HAP-1 (cell line): ENCODE results near the gene TARBP2.

Experiments used
- DNase-seq, 2 experiments: peaks; one replicate each; pipeline ENCODE4 v3.0.0-alpha.2; 2016 to 2020; ENCODE audit warnings: low spot score in 2 of 2
- H3K27me3 ChIP-seq: fragments of 250-450 bp; sonication (Bioruptor Pico); 2 replicates; pipeline ENCODE4 v1.5.1; 2020; ENCODE audit warnings: low read depth, mild to moderate bottlenecking, moderate library complexity
- H3K36me3 ChIP-seq: fragments of 250-450 bp; sonication (Bioruptor Pico); replicated peaks from 2 replicates; pipeline ENCODE4 v1.5.1; 2020; ENCODE audit warnings: mild to moderate bottlenecking
- H3K4me1 ChIP-seq: fragments of 250-450 bp; sonication (Bioruptor Pico); 2 replicates; pipeline ENCODE4 v1.5.1; 2020; ENCODE audit warnings: mild to moderate bottlenecking
- H3K4me3 ChIP-seq: fragments of 250-450 bp; sonication (Bioruptor Pico); 2 replicates; pipeline ENCODE4 v1.5.1; 2020; ENCODE audit warnings: mild to moderate bottlenecking, moderate library complexity
- H3K9me3 ChIP-seq: fragments of 250-450 bp; sonication (Bioruptor Pico); 2 replicates; pipeline ENCODE4 v1.5.1; 2020; ENCODE audit warnings: mild to moderate bottlenecking, moderate library complexity
- in situ Hi-C: fragments of 300-500 bp; cut with MboI; formaldehyde crosslinking; loops from 3 replicates; pipeline ENCODE4 v1.14.3; 2020; ENCODE audit warnings: low sequenced_read_pairs, inconsistent platforms, mixed read lengths

Gene TARBP2

DNA sequence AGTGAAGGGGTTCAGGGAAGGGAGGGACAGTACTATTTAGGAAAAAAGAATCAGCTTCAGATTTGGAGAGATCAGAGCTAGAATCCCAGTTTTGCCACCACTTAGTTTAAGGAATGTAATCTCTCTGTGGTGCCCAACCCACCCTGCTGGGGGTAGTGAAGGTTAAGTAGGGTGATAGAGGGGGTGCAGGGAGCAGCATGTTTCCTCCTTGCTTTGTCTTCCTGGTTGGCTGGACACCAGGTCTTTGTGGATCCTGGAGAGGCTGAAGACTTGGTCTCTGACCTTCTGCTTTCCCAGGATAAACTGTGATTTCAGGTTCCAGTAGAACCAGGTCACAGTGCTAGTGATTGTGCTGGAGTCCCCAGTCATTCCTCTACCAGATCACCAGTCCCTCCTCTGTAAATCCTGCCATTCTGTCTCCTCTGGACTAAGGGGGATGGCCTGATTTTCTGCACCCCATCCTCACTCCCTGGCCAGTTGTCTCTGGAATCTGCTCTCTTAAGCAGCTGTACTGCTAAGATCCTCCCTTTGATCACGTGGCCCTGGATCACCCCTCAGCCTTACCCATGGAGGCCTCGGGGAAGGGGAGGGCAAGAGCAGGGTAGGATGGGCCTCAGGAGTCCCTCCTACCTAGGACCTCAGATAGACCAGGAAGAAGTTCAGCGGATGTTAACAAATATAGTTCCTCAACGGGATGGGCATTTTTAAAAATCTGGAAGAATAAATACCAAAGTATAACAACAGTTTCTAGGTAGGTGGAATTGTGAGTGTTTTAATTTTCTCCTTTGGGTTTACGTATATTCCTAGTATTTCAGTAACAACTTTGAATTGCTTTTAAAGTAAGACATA lies 5.0 kb upstream of the TARBP2 start:
- DNase-seq: peak in 1 of 2 experiments; percentile 64
- in situ Hi-C loops: no loop called here
- H3K9me3 ChIP-seq: no peaks in the 10 kb centered on the region
- peaks cover 17% of the 10 kb centered on the region for H3K4me1 ChIP-seq
- H3K36me3 ChIP-seq: no peaks in the 10 kb centered on the region
- H3K4me3 ChIP-seq: no peak overlapping the region
- H3K27me3 ChIP-seq: no peaks in the 10 kb centered on the region

DNA sequence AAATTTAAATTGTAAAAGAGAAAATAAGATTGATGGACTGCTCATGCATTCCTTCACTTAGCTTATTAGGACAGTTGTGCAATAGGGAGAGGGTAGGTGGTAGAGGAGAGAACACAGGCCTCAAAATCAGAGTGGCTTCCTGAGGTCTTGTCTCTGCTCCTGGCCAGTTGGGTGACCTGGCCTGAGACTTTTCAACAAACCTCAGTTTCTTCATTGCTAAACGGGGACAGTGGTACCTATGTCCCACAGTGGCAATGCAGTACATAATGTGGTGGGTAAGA lies 4.4 kb upstream of the TARBP2 start:
- Histone ChIP-seq H3K4me1 (peaks cover 20% of the 10 kb centered on the region), H3K4me3 (no peak overlapping the region), H3K9me3 (no peaks in the 10 kb centered on the region), H3K27me3 (no peaks in the 10 kb centered on the region), H3K36me3 (no peaks in the 10 kb centered on the region)
- no peak for DNase-seq
- in situ Hi-C loops: no loop called here

DNA sequence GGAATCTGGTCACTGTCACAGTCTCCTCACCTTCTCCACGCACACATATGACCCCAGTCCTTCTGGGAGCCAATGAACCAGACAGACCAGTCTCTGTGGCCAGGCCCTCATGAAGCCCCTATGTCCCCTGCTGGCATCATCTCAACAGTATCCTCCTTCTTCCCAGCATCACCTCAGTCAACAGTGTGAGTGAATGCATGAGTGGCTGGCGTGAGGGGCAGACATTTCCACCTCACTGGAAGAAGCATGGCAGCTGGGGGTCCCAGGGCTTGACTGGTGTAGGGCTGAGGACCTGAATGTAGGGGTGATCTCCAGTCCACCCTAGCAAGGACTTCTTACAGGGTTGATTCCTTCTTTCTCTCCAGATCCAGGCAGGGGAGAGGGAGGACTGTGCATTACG lies 3.6 kb upstream of the TARBP2 start:
- Histone ChIP-seq H3K4me1 (peaks cover 23% of the 10 kb centered on the region), H3K27me3 (no peaks in the 10 kb centered on the region), H3K36me3 (no peaks in the 10 kb centered on the region), H3K4me3 (no peak overlapping the region), H3K9me3 (no peaks in the 10 kb centered on the region)
- in situ Hi-C loops: no loop called here
- no peak for DNase-seq

DNA sequence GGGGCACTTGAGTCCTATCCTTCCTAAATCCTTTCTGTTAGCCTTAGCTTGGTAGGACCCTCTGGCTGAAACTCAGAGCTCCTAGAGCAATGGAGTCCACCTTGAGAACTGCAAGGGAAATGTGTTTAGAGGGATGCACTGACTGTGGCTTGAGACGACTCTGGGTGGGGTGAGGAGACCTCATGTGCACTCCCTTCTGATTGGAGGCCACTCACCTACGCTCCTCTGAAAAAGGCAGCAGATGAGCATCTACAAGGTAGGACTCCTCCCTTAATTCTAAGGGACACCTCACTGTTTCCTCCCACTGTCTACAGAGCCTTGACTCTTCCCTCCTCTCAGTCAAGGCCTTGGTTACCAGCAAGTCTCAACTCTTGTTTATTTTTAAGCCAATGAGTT lies 2.9 kb upstream of the TARBP2 start:
- Histone ChIP-seq H3K9me3 (no peaks in the 10 kb centered on the region), H3K4me1 (peaks cover 22% of the 10 kb centered on the region), H3K27me3 (no peaks in the 10 kb centered on the region), H3K4me3 (no peak overlapping the region), H3K36me3 (no peaks in the 10 kb centered on the region)
- no peak for DNase-seq
- in situ Hi-C loops: no loop called here

DNA sequence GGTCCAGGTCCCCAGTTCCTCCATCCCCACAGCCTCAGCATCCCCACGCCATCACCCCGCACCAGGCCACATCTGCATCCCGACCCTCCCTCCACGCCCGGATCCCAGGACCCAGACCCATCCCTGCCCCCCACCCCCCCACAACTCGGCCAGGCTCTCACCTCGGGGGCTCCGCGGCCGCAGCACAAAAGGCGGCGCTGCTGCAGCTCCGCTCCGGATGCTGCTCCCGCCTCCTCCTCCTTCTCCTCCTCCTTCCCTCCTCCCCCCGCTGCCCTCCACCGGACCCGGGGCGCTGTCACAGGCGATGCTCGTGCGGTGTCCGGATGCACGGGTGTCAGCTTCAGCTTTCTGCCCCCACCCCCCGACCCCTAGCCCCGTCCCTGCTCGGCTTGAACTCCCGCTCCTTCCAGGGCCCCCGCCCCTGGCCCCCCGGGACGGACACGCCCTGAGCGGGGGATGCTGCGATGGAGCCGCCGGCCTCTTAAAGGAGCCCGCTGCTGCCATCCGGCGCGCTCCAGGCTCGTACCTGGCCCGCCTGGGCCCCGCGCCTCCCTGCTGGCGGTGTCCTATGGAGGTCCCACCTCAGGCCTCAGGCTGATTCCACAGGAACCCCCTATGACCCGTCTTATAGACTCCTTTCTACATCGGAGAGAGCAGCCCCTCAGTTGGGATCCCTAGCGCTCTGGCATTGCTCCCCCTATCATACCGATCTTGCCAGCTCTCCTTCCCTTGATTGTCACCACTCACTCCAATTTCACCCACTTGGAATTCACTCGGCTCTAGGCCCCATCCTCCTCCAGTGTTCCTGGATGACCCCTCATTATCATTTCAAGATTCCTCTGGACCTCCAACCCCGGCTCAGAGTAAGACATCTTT lies 1.6 kb upstream of the TARBP2 start, which contains the start of gene MAP3K12:
TSS of gene MAP3K12 (minus strand) at position 193 of the 876 bp plus-strand sequence. CDS start 12,067 bp downstream, outside the sequence.
- H3K36me3 ChIP-seq: peaks cover 5% of the 10 kb centered on the region; the same call in 1 of the 2 replicates
- H3K4me1 ChIP-seq: peaks cover 18% of the 10 kb centered on the region
- in situ Hi-C loops: loop anchor here (10.0 kb wide), 1 partner anchor 175 kb away; the partner anchor contains the start of gene AAAS
- H3K27me3 ChIP-seq: no peaks in the 10 kb centered on the region
- DNase-seq: peak; percentile 48 to 77
- peak within 1 kb of the TSS; percentile 66 for H3K4me3 ChIP-seq
- H3K9me3 ChIP-seq: no peaks in the 10 kb centered on the region

DNA sequence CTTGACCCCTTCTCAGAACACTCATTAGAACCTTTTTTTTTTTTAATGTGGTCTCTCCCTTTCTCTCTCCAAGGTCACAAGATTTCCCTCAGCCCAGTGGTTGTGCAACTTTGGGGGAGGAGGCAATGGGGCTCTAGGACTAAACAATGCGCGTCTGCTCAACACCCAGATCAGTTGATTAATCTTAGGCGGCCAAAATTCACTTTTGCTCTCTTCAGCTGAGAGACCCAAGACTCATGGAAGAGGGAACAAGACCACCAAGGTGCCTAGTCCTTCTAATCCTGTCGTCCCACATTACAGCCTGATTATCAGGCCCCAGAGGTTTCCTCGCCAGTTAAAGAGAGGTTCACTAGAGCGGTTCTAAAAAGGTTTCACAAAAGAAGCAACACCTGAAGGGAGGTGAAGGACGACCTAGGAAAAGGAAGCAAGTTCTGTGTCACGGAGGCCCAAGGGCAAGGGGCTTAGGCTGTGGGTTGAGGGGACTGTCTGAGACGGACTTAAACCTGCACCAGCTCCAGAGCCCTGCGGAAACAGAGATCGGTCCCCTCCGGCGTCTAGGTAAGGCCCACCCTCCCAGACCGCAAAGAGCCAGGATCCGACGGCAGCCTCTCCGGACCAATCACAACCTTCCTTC lies 824 bp upstream of the TARBP2 start:
- Histone ChIP-seq H3K4me3 (peak overlapping the region; percentile 66), H3K9me3 (no peaks in the 10 kb centered on the region), H3K36me3 (peaks cover 5% of the 10 kb centered on the region; the same call in 1 of the 2 replicates), H3K4me1 (peaks cover 18% of the 10 kb centered on the region), H3K27me3 (no peaks in the 10 kb centered on the region)
- in situ Hi-C loops: loop anchor here (10.0 kb wide), 1 partner anchor 175 kb away; the partner anchor contains the start of gene AAAS
- no peak for DNase-seq

DNA sequence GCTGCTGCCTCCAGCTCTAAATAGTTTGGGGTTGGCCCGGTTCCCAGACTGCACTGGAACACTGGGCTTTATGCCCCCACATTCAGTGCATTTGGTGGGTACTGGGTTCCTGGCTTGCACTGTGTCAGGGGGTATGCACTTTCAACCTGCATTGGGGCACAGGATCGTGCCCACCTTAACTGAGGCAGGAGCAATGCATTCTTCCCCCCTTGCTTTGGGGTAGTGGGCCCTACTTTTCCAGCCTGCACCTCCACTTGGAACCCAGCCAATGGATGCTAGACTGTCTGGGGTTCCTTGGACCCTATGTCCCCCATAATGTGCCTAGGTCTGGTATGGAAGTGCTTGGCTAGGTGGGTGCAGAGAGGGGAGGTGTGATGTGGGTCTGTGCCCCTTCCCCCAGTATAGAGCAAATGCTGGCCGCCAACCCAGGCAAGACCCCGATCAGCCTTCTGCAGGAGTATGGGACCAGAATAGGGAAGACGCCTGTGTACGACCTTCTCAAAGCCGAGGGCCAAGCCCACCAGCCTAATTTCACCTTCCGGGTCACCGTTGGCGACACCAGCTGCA lies 615 bp downstream of the TARBP2 start:
- Histone ChIP-seq H3K36me3 (peaks cover 13% of the 10 kb centered on the region), H3K4me3 (peak overlapping the region; percentile 66), H3K9me3 (no peaks in the 10 kb centered on the region), H3K4me1 (peaks cover 16% of the 10 kb centered on the region), H3K27me3 (no peaks in the 10 kb centered on the region)
- DNase-seq: no peak
- in situ Hi-C loops: loop anchor here (10.0 kb wide), 1 partner anchor 177 kb away; the partner anchor contains the start of gene AAAS

DNA sequence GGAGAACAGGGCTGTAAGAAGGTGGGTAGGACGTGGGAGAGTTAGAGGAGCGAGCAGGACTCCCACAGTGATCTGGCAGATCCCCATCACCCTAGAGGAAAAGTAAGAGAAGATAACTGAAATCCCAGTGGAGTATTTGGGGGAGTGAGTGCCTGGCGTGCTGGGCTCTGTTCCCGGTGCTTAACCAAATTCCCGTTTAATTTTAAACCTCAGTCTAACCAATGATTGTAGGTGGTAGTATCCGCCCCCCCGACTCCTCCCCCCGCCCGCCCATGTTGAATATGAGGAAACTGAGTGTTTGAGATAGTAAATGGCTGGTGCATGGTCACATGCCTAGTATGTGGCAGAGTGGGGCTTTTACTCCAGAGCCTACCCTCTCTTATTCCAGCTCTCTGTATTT lies 1.2 kb downstream of the TARBP2 start:
- in situ Hi-C loops: loop anchor here (10.0 kb wide), 1 partner anchor 178 kb away; the partner anchor contains the start of gene AAAS

DNA sequence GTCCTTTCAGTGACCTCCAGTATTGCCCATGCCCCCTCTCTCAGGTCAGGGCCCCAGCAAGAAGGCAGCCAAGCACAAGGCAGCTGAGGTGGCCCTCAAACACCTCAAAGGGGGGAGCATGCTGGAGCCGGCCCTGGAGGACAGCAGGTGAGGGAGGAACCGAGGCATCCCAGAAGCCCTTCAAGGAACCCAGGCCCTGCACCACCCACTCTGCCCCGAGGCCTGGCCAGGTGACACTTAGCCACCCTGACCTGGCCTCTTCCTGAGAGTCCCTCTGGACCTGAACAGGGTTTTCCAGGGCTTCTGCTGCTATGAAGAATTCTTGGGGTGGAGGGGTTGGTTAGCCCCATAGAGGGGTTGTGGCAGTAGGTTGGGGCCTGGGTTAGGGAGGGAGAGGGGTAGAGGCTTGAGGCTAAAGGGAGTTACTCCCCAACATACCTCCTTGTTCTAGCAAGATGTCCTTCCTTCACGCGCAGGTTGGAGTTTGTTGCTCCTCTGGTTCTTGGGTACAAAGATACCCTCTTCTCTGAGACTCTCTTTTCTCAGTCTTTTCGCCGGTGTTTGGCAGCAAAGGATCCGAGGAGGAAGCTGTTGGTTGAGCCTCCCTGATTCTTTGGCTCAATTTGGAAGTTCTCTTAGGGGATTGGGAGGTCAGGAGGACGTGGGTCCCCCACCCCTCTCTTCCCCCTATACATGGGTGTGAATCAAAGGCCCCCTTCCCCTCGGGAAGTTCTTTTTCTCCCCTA lies 2.1 kb downstream of the TARBP2 start:
- Histone ChIP-seq H3K4me3 (no peak overlapping the region), H3K4me1 (peaks cover 16% of the 10 kb centered on the region), H3K9me3 (no peaks in the 10 kb centered on the region), H3K27me3 (no peaks in the 10 kb centered on the region), H3K36me3 (peaks cover 16% of the 10 kb centered on the region)
- no peak for DNase-seq
- in situ Hi-C loops: loop anchor here (10.0 kb wide), 1 partner anchor 178 kb away; the partner anchor contains the start of gene AAAS

More for the DNA sequence above, 1.2 kb downstream of the TARBP2 start:
- Histone ChIP-seq H3K4me1 (peaks cover 16% of the 10 kb centered on the region), H3K36me3 (peaks cover 16% of the 10 kb centered on the region), H3K4me3 (peak overlapping the region; percentile 66), H3K27me3 (no peaks in the 10 kb centered on the region), H3K9me3 (no peaks in the 10 kb centered on the region)
- DNase-seq: no peak

DNA sequence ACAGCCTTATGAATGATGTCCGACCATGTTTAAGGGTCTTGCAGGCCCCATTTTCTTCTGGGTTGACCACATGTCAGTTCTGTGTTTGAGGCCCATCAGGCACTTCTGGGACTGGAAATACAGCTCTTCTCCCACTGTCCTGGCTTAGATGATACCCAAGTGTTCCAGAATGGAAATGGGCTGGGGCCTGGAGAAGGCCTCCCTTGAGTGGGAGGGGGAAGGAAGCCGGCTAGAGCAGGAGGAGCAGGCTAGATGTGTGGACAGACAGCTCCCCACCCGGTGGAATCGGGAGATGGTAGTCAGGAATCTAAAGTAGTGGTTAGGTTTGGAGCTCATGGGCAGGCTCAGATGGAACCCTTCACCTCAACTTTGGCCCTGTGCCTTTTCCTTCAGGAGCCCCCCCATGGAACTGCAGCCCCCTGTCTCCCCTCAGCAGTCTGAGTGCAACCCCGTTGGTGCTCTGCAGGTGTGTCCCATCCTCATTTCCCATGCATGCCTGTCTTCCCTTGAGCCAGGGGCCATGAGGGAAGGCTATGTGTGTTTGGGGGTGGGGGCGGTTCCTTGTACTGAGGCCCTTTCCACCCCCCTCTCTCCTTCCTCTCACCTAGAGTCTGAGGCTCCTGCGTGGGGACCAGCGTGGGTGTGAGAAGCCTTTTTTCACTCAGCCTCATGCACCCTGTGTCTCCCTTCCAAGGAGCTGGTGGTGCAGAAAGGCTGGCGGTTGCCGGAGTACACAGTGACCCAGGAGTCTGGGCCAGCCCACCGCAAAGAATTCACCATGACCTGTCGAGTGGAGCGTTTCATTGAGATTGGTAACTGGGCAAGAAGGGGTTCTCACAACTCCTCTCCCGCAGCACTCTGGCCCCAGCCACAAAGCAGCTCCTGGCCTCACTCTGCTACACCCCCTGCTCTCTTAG lies 3.2 kb downstream of the TARBP2 start:
- H3K4me3 ChIP-seq: no peak overlapping the region
- no peaks in the 10 kb centered on the region for H3K27me3 ChIP-seq
- in situ Hi-C loops: loop anchor here (10.0 kb wide), 1 partner anchor 179 kb away; the partner anchor contains the start of gene AAAS
- H3K9me3 ChIP-seq: no peaks in the 10 kb centered on the region
- H3K4me1 ChIP-seq: peaks cover 16% of the 10 kb centered on the region
- no peak for DNase-seq
- peaks cover 16% of the 10 kb centered on the region for H3K36me3 ChIP-seq

DNA sequence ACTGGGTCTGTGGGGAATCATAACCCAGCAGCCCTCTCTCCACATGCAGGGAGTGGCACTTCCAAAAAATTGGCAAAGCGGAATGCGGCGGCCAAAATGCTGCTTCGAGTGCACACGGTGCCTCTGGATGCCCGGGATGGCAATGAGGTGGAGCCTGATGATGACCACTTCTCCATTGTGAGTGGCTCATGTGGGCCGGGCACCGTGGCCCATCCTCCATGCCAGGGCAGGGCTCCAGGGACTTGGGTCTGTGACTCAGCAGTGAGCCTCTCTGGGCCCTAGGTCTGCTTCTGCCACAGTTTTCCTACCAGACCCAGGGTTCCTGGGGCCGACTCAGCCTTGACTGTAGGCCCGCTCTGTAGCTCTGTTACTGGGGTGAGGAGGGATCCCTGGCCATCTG lies 4.0 kb downstream of the TARBP2 start:
- H3K9me3 ChIP-seq: no peaks in the 10 kb centered on the region
- H3K4me3 ChIP-seq: no peak overlapping the region
- no peaks in the 10 kb centered on the region for H3K27me3 ChIP-seq
- H3K36me3 ChIP-seq: peaks cover 16% of the 10 kb centered on the region
- DNase-seq: no peak
- H3K4me1 ChIP-seq: peaks cover 11% of the 10 kb centered on the region
- in situ Hi-C loops: loop anchor here (10.0 kb wide), 1 partner anchor 180 kb away; the partner anchor contains the start of gene AAAS
